DMS79 (cell line): ENCODE results near the gene LYRM4.

Experiments
- DNase-seq: peaks from one replicate; lab custom pipeline; 2025; lab: John Stamatoyannopoulos, UW

Gene LYRM4

DNA sequence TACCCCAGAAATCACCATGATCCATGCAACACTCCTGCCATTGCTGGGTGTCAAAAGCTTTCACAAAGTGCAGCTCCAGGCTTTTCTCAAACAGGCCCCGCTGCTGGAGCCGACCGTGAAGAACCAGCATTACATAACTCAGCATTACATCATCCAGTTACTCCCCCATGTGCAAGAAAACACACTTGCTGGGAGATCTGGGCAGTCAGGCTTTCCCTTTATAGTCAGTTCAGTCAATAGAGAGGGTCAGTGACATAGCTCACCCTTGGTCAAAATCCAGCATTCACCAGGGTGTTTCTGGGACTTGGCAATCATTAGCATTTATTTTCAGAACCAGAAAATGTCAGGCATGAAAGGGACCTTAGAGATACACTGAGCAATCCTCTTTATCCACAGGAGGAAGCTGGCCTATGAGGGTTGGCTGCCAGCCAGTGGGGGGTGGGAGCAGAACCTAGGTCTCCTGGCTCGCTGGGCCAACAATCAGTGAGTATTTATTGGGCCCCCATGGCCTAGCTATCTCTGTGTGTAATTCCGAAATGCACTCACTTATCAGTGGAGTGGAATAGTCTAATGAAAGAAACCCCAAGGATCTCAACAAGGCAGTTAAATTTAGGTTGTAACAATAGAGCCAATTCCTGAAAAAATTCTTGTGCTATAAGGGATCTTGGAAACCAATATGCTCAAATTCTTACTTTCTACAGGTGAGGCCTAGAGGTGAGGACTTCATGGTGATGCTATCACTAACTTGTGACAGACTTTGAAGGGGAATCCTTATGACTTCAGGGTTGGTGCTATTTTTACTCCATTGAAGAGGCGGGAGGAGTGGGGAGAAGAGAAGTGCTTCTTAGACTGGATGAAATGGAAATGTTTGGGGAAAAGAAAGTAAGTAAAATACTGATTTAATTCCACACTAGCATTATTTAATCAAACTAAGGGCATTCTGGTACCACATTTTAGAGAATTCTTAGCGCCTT is 54.6 kb downstream of the LYRM4 start:
- DNase-seq, result no peak

DNA sequence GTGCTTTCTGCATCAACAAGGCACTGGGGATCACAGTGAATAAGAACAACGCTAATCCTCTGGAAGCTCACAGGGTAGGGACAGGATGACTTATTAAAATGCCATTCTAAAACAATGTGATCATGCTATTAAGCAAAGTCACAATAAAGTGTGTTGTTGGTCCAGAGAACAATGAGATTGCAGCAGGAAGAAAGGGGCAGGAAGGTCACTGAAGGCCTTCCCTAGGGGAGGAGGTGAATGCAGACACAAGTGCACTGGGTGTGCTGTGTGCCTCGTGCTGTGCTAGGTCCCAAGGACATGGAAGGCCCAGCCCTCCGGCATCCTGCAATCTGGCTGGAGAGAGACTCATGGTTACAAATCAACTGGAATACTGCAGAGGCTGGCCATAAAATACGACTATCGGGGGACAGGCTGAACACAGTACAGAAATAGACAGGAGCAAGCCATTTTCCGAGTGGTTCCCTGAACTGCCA is 55.7 kb downstream of the LYRM4 start:
- no peak for DNase-seq

- DNase-seq, result no peak
Observed at GRCh38 chr6:5204376-5204775, 56.4 kb downstream of the LYRM4 start.

DNA sequence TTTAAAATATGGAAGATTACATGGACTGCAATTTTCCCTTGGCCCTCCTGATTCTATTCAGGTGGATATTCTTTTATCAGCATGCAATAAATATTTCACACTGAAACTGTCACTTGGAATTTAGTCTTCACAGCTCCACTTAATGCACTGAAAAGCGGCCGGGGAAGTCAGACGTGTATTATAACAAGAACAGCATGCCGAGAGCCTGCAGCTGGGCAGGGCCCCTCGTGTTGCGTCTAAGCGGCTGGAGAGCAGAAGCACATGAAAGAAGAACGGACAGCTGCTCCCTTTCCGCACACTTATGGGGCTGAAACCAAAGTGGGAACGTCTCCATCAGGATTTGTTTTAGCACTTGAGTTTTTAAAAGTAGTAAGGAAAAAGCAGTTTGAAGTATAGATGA is 57.2 kb downstream of the LYRM4 start:
- DNase-seq, result no peak

- no peak for DNase-seq
Observed at GRCh38 chr6:5202941-5203340, 57.8 kb downstream of the LYRM4 start.

GRCh38 chr6:5202206-5202605 is 58.5 kb downstream of the LYRM4 start:
- DNase-seq, result no peak

GRCh38 chr6:5201271-5201670 is 59.5 kb downstream of the LYRM4 start:
- DNase-seq, result no peak

- no peak for DNase-seq
Observed at GRCh38 chr6:5199702-5200101, 61.0 kb downstream of the LYRM4 start.

DNA sequence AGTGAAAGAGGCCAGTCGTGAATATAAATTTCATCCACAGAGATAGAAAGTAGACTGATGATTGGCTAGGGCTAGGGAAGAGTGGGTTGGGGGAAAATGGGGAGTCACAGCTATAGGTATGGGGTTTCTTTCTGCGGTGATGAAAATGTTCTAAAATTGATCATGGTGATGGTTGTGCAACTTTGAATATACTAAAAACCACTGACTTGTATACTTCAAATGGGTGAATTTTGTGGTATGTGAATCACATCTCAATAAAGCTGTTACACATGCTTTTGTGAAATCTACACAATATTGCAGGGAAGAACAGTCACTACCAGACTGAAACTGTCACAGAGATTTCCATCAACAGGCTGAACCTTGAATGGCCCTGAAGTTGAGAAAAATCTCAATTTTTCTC is 61.5 kb downstream of the LYRM4 start:
- DNase-seq, result no peak

DNA sequence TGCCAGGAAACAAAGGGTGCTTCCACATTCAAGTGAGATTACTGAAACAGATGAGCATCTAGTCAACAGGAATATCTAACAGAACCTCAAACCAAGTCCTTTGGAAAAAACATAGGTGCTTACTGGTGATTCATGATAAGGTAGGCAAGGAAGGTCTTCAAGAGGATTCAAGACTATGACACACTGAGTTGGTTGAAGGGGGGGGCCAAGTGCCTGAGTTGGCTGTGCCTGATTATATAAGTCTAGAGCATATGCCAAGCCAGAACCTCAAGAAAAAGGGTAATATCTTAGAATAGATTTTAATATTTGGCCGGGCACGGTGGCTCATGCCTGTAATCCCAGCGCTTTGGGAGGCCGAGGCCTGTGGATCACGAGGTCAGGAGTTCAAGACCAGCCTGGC is 63.7 kb downstream of the LYRM4 start:
- DNase-seq, result no peak

- DNase-seq, result no peak
Observed at GRCh38 chr6:5192135-5192794, 68.5 kb downstream of the LYRM4 start.

DNA sequence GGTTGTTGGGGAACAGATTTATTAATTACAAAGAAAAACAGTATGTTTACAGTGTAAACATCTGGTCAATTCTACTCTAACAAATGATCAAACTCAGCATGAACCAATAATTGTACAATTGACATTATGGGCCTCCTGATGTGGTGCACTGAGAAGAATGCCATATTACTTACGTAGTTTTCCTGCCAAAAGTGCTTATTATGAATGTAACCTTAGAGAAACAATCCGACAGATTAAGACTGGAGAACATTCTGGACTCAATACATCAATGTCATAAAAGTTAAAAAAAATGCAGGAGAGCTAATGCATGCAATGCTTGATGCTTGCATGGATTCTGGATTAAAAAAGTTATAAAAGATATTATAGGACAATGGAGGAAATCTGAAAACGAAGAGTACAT is 69.0 kb downstream of the LYRM4 start:
- no peak for DNase-seq

DNA sequence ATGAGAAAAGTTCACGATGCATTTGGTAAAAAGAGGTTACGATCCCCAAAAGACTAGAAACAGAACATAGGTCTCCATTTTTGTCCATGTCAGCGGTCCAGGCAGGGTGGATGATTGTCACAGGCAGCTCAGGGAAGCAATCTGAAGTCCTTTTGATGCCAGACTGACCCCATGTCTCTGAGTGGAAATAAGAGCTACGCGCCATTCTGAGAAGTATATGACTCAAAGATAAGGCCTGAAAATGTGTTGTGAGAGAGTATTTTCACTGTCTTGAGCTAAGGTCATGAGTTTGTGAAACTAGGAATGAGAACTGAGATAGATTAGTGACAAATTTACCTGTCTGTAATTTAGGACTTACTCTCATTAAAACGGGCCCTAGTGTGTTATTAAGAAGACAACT is 69.5 kb downstream of the LYRM4 start:
- no peak for DNase-seq

DNA sequence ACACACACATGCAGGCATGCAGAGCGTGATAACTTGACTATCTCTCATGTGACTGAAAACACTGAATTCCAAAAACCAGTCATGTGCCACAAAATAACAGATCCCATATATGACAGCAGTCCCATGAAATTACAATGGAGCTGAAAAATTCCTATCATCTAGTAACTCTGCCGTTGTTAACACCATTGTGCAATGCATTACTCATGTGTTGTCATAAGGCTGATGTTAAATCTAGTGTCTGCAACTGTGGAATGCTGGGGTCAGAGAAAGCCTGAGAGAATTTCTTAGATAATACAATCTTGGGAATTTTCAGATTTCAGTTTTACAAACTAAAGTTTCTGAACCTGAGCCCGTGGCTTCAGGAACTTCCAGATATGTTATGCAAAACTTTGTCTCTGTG is 70.2 kb downstream of the LYRM4 start:
- no peak for DNase-seq

- DNase-seq, result no peak
Observed at GRCh38 chr6:5188646-5189045, 72.1 kb downstream of the LYRM4 start.

GRCh38 chr6:5184878-5185277 is 75.9 kb downstream of the LYRM4 start:
- DNase-seq, result no peak

DNA sequence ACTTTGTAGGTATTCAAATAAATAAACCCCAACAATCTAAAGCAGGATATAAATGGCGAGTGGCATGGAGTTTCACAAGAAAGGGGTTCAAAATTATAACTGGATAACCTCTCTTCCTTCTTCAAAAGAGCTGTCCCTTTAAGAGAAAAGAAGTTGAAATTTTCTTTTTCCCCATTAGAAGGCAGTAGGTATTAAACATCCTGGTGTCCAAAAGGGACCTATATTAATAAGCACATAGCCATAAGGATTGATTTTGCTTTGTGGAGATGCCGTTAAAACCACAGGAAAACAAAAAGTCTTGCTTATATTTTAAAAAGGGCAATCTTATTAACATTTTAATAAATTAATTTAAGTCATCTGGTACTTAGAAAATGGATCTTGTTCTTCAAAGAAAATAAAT is 76.5 kb downstream of the LYRM4 start:
- no peak for DNase-seq

GRCh38 chr6:5181510-5182317 is 79.0 kb downstream of the LYRM4 start:
- DNase-seq, result no peak

DNA sequence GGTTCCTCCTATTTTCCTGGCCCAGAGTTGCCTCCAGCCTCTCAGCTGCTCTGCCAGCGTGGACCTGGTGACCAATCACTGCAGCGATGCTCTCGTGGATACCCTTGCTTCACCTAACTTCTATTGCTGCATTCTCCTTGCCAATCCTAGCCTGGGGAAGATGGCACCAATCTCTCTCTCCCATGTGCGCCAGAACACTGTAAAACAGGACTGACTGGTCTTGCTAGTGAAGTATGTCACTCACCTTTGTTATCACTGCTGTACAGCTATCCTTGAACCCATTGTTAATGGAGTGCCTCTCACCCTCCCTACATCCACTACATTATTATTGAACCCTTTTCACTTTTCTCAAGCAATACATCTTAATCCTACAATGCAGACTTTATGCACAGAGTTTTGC is 80.1 kb downstream of the LYRM4 start:
- no peak for DNase-seq

DNA sequence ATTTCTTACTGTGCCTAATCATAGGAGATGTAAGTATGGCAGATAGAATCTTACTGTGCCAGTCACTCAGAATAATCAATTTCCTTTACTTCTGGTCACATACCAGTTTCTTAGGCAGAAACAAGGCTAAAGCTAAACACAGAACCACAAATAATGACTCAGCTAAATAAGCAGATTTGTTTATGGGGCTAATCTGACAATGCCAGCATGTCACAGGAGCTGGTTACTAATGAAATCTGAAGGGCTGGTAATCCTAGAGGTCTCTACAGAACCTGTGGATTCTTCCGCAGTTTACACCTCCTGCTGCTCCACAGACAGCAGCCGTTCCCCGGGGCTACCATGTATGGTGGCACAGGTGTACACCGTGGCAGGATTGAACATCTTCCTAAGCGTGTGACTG is 80.8 kb downstream of the LYRM4 start:
- DNase-seq, result no peak

DNA sequence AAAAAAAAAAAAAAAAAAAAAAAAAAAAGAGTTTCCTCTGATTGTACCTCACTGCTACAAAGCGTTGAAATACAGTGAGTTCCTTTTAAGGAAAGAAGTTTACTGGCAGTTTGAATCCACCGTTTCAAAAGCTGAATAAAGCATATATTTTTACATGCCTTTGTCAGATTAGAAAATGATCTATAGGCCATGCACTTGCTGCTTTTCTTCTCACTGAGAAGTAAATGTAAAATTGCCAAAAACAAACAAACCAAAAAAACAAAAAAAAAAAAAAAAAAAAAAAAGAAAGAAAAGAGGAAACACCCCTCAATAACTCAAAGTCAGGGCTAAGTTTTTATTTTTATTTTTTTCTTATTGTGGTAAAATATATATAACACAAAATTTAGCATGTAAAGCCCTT is 81.9 kb downstream of the LYRM4 start:
- no peak for DNase-seq

DNA sequence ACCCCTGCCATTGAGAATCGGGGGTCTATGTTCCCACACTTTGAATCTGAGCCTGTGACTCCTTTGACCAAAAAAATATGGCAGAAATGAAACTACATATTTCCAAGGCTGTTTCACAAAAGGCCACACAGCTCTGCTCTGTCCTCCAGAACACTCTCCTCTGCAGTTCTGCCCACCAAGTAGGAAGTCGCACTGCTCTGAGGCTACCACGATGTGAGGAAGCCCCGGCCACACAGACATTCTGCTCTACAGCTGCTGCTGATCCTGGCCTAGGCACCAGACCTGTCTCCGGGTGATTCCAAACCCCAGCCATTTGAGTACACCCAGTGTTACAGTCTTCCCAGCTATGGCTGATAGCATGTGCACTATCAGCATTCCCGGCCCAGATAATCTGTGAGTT is 85.1 kb downstream of the LYRM4 start:
- no peak for DNase-seq
